ENCODE data around the gene DNAH11. TPM values are rescaled to one million over a fixed set of nuclear protein-coding genes. Genes with fewer than 3 reads are reported as not detected.

Gene DNAH11
- total and polyA plus RNA-seq, 2 of the 13 experiments (the other 11 are each of a cell fraction or from before 2014, with no cell fraction given): not detected

DNA sequence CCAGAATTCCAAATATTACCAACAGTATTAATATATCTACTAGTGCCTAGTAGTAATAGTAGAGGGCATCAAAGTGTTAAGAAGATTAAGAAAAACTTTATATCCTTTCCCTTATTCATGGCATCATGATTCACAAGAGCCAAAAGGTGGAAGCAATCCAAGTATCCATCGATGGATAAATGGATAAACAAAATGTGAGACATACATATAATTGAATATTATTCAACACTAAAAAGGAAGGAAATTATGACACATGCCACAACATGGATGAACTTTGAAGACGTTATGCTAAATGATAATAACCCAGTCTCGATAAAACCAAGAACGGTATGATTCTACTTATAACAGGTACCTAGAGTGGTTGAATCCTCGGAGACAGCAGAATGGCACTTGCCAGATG, 379.8 kb downstream of the DNAH11 start:
- Histone ChIP-seq H3K27me3 (ENCODE audit: control insufficient read depth in 1 of 2, insufficient read depth in 2 of 2, low read length in 2 of 2) (no peaks in the 10 kb centered on the region; a peak in 1 of 5 replicates), H3K27ac (ENCODE audit: extremely low read length, insufficient read depth, low read length) (no peak overlapping the region), H3K79me2 (ENCODE audit: insufficient read depth, low read length) (no peaks in the 10 kb centered on the region), H2AFZ (ENCODE audit: low read length) (no peak overlapping the region), H3K4me1 (ENCODE audit: insufficient read depth, low read length) (no peaks in the 10 kb centered on the region), H3K9ac (ENCODE audit: insufficient read depth, low read depth, low read length) (no peak overlapping the region), H3K36me3 (replicated peaks in 1 of 2; ENCODE audit: control insufficient read depth in 1 of 2, insufficient read depth in 2 of 2, low read length in 2 of 2) (no peaks in the 10 kb centered on the region), H3K9me3 (ENCODE audit: low read length) (no peaks in the 10 kb centered on the region), H3K4me3 (replicated peaks in 1 of 3; ENCODE audit: insufficient read depth in 1 of 3, low read depth in 2 of 3, low read length in 3 of 3) (no peak overlapping the region), H3K4me2 (ENCODE audit: low read depth, low read length) (no peak overlapping the region), H4K20me1 (ENCODE audit: insufficient read depth, low read length) (no peaks in the 10 kb centered on the region)
- CTCF ChIA-PET (ENCODE audit: low intra/inter-chr PET ratio, low total read pairs): no interaction called here
- POLR2A ChIA-PET: no interaction called here
- WGBS (ENCODE audit: low lambda C conversion rate): 23% methylated on average over 5 of the region's 5 CpGs
- DNase-seq (ENCODE audit: low spot score): no peak
- intact Hi-C loops (cut with micrococcal nuclease; ENCODE audit: unreplicated experiment): no loop called here
- no peak for ATAC-seq
- TF ChIP-seq, protein P1, sequence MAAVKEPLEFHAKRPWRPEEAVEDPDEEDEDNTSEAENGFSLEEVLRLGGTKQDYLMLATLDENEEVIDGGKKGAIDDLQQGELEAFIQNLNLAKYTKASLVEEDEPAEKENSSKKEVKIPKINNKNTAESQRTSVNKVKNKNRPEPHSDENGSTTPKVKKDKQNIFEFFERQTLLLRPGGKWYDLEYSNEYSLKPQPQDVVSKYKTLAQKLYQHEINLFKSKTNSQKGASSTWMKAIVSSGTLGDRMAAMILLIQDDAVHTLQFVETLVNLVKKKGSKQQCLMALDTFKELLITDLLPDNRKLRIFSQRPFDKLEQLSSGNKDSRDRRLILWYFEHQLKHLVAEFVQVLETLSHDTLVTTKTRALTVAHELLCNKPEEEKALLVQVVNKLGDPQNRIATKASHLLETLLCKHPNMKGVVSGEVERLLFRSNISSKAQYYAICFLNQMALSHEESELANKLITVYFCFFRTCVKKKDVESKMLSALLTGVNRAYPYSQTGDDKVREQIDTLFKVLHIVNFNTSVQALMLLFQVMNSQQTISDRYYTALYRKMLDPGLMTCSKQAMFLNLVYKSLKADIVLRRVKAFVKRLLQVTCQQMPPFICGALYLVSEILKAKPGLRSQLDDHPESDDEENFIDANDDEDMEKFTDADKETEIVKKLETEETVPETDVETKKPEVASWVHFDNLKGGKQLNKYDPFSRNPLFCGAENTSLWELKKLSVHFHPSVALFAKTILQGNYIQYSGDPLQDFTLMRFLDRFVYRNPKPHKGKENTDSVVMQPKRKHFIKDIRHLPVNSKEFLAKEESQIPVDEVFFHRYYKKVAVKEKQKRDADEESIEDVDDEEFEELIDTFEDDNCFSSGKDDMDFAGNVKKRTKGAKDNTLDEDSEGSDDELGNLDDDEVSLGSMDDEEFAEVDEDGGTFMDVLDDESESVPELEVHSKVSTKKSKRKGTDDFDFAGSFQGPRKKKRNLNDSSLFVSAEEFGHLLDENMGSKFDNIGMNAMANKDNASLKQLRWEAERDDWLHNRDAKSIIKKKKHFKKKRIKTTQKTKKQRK (IDR thresholded peaks at IDR 0.05; ENCODE audit: low read length): no peak
- no peak for TF ChIP-seq ZKSCAN1 (IDR thresholded peaks at IDR 0.05; ENCODE audit: low read length)
- no peak for TF ChIP-seq POGZ (CRISPR knock-in tag; IDR thresholded peaks at IDR 0.05)
- TF ChIP-seq ZBTB20 (CRISPR knock-in tag; IDR thresholded peaks at IDR 0.05; ENCODE audit: borderline replicate concordance, low read depth): no peak
- TF ChIP-seq ASH2L (IDR thresholded peaks at IDR 0.05; ENCODE audit: insufficient read length, low read depth, low read length): no peak
- TF ChIP-seq ZNF382 (CRISPR knock-in tag; IDR thresholded peaks at IDR 0.05; ENCODE audit: borderline replicate concordance): no peak
- no peak for TF ChIP-seq SOX13 (IDR thresholded peaks at IDR 0.05)
- TF ChIP-seq SOX13 (CRISPR knock-in tag; conservative IDR thresholded peaks at IDR 0.05 in 1 of 2, IDR thresholded peaks at IDR 0.05 in 1 of 2): no peak
- no peak for TF ChIP-seq SALL1 (CRISPR knock-in tag; IDR thresholded peaks at IDR 0.05)
- no peak for TF ChIP-seq CREM (IDR thresholded peaks at IDR 0.05)
- TF ChIP-seq CREM (CRISPR knock-in tag; IDR thresholded peaks at IDR 0.05): no peak
- no peak for TF ChIP-seq MBD4 (IDR thresholded peaks at IDR 0.05; ENCODE audit: borderline replicate concordance, low read length)
- no peak for TF ChIP-seq ZFP62 (CRISPR knock-in tag; IDR thresholded peaks at IDR 0.05)
- no peak for TF ChIP-seq ZBTB1 (CRISPR knock-in tag; IDR thresholded peaks at IDR 0.05; ENCODE audit: borderline replicate concordance)
- in situ Hi-C loops (cut with HindIII; ENCODE audit: extremely low pct_ligation_motif_present, low pct_unique_long_range_greater_than_20kb): no loop called here
- no peak for FAIRE-seq
- no TSS peak for BruUV-seq (replicated peaks)

Data from HepG2 (cell line).